NCI-H446 treated with DMSO at 0.1 percent for 48 hours (cell line): ENCODE measurements around the gene PHLDB3.
"Not testable (repeated sequence)": the region's sequence is repeated elsewhere in the genome, so short reads cannot be mapped to it uniquely, and the experiment has no call there.

Source experiments
- DNase-seq: peaks from one replicate; lab custom pipeline; 2025; lab: John Stamatoyannopoulos, UW

PHLDB3 gene

DNA sequence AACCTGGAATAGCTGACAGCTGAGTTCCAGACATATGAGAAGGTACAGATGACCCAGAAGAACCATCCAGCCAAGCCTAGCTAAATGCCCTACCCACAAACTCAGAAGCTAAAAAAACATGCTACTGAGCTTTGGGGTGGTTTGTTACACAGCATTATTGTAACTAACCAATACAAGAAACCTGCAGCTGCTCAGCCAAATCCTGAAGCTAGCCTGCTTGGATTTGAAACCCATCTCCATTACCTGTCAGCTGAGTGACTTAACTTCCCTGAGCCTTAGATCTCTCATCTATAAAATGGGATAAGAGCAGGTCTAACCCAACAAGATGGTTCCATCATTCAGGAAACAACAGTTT, 64.9 kb downstream of the PHLDB3 start:
- DNase-seq = no peak

DNA sequence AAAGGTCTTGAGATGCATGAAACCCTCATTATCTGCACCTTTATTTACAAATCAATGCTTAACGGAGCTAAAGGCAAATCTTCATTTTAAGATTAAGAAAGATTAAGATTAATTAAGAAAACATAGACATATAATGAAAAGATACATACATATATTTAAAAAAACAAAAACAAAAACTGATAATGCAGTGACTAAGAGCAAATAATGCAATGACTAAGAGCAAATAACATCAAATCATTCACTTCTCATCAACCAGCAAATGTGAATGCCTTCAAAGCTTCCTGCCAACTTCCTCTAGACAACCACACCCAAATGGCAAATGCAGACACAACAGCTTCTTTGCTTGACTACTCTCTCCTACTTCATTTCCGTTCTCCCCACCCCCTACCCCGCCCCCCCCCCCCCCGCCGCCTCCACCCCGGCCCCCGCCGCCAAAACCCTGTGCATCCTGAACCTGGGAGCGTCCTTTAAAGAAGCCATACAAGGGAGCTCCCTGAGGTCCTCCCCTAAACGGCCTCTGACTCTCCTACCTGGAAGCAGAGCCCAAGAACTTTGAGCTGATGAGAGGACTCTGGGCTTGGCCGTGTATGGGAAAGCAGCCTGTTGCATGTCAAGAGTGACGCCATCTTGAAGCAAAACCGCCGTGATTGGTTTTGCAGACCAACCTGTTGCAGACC, 65.4 kb downstream of the PHLDB3 start:
- no peak for DNase-seq

DNA sequence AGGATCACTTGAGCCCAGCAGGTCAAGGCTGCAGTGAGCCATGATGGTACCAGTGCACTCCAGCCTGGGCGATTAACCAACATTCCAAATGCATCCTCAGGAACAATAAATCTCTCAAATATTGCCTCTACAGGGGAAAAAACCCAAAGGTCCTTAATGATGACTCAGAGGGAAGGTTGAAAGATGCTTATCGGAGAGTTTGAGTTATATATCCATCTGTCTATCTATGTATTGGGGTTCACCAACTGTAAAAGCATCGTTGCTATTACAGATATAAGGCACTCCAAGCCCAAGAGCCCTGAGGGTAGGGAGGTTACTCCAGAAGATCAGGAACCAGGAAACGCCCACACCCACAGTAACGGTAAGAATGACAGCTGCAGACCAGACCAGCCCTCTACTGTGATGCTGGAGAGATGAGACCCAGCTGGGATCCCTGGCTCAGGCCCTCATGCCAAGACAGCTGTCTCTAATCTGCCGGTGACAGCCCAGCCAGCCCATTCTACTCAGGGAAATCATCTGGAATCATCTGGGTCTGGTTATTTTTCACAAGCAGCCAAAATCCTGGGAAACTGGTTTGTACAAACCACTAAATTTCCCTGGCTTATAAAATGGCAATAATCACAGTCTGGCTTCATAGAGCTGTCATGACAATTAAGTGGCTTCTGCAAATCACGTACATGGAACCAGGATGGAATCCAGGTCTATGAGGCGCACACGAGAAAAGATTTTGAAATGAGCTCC, 66.1 kb downstream of the PHLDB3 start:
- no peak for DNase-seq

DNA sequence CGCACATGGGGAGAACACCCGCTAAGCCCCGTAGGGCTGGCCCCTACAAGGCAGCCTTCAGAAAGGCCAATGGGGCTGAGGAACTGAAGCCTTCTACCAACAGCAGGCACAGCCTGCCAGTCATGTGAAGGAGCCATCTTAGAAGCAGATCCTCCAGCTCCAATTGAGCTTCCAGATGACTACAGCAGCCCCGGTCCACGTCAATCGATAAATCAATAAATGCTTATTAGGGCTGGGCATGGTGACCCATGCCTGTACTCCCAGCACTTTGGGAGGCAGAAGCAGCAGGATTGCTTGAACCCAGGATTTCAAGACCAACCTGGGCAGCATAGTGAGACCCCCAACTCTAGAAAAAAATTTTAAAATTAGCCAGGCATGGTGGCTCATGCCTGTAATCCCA, 66.8 kb downstream of the PHLDB3 start:
- no peak for DNase-seq

DNA sequence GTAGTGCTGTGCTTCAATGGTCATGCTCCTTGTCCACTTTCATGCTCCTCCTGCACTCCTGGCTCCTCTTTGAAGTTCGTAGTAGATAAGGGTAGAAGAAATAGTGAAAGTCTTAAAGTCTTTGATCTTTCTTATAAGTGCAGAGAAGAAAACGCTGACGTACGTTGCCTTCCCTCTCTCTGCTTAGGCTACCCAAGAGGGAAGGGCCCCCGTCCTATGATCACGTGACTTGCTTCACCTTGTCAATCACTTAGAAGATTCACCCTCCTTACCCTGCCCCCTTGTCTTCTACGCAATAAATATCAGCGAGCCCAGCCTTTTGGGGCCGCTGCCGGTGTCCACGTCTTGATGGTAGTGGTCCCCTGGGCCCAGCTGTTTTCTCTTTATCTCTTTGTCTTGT, 67.3 kb downstream of the PHLDB3 start:
- DNase-seq = not testable (repeated sequence)

DNA sequence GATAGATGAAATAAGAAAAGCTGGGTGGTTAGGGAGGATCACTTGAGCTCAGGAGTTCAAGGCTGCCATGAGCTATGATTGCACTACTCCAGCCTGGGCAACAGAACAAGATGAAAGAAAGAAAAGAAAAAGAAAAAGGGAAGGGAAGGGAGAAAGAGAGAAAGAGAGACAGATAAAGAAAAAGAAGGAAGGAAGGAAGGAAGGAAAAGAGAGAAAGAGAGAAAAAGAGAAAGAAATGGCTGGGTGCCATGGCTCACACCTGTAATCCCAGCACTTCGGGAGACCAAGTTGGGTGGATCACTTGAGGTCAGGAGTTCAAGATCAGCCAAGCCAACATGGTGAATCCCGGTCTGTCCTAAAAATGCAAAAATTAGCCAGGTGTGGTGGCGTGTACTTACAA, 68.8 kb downstream of the PHLDB3 start:
- no peak for DNase-seq

DNA sequence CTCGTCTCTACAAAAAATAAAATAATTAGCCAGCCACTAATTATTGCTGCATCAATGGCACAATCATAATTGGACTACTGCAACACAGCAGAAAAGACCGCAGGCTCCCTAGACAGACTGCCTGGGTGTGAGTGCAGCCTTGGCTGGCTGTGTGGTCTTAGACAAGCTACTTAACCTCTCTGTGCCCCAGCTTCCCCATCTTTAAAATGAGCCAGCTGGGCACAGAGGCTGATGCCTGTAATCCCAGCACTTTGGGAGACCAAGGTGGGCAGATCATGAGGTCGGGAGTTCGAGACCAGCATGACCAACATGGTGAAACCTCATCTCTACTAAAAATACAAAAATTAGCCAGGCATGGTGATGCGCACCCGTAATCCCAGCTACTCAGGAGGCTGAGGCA, 70.9 kb downstream of the PHLDB3 start:
- DNase-seq = no peak

DNA sequence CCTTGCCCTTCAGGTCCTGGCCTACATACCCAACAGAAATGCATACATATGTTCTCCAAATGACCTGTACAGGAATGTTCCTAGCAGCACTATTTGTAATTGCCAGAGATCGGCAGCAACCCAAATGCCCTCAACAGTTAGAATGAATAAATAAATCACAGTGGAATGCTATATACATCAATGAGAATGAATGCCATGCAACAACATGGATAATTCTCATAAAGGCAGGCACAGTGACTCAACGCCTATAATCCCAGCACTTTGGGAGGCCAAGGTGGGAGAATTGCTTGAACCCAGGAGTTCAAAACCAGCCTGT, 71.2 kb downstream of the PHLDB3 start:
- DNase-seq = no peak

DNA sequence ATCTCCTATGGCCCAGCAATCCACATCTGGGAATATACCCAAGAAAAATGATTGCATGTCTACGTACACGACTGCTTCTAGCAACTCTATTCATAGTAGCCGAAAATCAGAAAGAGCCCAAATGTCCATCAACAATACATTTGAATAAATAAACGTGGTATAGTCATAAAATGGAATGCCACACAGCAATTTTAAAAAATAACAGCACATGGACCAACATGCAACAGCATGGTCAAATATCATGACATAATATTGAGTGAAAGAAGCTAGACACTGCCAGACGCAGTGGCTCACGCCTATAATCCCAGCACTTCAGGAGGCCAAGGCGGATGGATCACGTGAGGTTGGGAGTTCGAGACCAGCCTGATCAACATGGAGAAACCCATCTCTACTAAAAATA, 73.6 kb downstream of the PHLDB3 start:
- DNase-seq = no peak

DNA sequence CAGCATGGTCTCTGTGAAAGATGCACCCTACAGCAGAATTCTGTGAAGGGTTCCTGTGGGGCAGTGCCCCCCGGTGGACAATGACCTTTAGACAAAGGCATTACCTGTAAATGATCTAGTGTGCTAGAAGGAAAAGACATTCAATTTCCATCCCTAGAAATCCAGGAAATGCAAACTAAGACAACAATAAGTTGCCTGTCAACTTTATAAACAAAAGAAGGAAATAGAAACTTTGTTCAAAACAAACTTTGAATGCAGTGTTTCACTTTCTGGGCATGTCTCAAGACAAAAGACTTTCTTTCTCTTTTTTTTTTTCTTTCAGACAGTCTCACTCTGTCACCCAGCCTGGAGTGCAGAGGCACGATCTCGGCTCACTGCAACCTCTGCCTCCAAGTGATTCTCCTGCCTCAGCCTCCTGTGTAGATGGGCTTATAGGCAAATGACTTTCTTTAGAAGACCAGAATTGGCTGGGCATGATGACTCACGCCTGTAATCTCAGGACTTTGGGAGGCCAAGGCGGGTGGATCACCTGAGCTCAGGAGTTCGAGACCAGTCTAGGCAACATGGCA, 74.3 kb downstream of the PHLDB3 start:
- DNase-seq = no peak

DNA sequence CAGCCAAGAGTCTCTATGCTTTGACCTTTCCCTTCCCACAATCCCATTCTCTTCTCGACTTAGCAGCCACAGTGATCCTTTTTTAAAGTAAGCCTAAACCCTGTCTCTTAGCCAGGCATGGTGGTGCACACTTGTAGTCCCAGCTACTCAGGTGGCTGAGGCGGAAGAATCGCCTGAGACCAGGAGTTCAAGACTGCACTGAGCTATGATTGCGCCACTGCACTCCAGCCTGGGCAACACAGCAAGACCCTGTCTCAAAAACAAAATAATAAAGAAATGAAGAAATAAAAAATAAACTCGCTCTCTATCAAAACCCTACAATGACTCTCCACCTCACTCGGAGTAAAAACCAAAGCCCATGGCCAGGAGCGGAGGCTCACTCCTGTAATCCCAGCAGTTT, 75.2 kb downstream of the PHLDB3 start:
- DNase-seq = no peak

DNA sequence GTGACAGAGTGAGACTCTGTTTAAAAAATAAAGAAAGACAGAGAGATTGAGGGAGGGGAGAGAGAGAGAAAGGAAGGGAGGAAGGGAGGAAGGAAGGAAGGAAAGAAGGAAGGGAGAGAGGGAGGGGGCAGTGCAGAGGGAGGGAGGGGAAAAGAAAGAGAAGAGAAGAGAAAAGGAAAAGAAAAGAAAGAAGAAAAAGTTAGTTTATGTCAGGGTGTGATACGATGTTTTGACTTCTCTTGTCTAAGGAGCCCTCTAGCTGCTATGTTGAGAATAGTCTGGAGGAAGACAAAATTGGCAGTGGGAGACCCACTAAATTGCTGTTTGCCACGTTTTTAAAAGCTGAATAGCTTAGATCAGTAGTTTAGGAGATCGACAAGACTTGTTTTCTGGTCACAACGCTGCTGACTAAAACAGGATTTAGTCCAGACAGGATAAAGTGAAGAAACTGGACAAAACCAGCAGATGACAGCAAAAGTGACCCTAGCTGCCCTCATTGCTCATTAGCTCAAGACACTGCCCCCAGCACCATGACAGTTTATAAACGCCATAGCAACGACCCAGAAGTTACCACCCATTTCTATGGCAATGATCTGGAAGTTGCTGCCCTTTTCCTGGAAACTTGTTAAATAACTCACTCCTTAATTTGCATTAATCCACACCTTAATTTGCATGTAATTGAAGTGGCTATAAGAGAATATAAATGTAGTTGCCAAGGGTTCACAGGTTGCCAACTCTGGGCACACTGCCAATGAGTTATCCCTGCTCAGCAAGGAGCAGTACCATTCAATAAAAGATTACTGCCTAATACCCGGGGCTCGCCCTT, 78.8 kb downstream of the PHLDB3 start:
- DNase-seq = no peak
